ENCODE data around the gene VPS29. TPM values are rescaled to one million over a fixed set of nuclear protein-coding genes. Genes with fewer than 3 reads are reported as not detected.
"Not testable (repeated sequence)": the region's sequence is repeated elsewhere in the genome, so short reads cannot be mapped to it uniquely, and the experiment has no call there.

The VPS29 gene
- total RNA-seq: 100 to 1,000 TPM in 1 of 2 donors, 10 to 100 TPM in 1; 92.0 to 109 TPM
- long read RNA-seq, transcript VPS29-206 (4 exons, 1,523 nt): major isoform, 21 of 33 reads
- long read RNA-seq, partial matches to known transcripts: 0 of 33 reads
- long read RNA-seq, other reads (novel, unspliced or antisense): 12 of 33 reads

DNA sequence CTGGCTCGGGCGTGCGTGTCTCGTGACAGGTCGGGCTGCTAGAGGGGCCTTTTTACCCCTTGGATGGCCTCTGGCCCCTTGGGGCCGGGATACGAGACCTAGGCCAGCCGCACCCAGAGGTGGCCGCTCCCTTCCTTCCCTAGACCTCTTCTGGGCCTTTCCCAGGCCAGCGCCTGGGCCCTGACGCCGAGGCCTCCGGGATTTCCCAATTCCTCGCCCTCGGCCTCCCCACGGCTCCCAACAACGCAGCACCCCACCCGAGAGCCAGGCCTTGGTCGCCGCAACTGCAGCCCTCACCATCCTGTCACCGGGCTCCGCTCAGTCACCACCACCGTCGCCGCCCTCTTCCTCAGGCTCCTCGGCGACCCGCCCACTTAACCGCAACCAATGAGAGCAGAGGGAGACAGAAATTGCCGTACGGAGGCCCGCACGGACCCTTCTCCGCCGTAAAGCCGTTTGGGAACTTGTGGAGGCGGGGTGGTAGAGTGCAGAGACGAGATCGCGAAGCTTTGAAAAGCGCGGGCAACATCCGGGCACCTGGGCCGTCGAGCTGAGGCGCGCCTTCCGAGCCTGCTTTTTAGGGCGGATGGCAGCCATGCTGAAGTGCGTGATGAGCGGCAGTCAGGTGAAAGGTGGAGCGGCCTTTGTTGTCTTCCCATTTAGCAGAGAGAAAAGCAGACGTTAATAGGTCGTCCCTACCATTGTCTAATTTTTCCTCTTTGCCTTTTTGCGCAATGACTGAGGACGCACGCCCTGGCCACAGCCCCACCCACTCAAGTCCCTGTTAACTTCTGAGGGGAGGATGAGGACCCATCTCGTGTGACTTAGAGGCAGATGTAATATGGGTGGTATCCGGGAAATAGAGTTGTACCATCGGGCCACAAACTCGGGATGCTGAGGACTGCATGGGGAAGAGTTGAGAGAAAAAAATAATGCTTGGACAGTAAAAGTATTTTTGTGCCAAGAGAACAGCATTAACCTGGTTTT, at the start of gene VPS29, which contains the start of gene RAD9B:
Gene VPS29, minus strand, starts transcription at position 360 of the 987 bp plus-strand sequence. Its CDS starts 60 bp downstream, at position 300.
Gene RAD9B, plus strand, starts transcription at position 580 of the 987 bp plus-strand sequence. Its CDS starts 7 bp downstream, at position 587.
- intact Hi-C loops (cut with DNase I): loop anchor here in 1 of 2 donors (5.0 kb wide), 1 partner anchor 385 kb away; no protein-coding TSS in a partner anchor
- ATAC-seq: peak; percentile 98 to 99
- DNase-seq: peak; percentile 99

DNA sequence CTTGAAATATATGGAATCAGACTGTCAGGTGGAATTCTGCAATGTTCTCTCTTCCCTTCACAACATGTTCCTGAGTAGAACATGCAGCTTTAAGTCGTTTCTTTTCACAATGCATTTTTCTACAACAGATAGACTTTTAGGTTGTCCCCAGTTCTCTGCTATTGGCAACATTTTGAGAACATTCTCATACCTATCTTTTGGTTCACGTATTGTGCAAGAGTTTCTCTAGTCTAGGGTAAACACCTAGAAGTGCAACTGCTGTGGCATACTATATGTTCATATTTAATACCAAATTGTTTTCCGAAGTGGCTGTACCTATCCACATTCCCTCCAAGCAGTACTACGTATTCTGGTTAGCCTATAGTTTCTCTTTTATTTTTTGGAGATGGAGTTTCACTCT, 49.1 kb upstream of the VPS29 start:
- ATAC-seq: no peak
- intact Hi-C loops (cut with DNase I): no loop called here
- no peak for DNase-seq

DNA sequence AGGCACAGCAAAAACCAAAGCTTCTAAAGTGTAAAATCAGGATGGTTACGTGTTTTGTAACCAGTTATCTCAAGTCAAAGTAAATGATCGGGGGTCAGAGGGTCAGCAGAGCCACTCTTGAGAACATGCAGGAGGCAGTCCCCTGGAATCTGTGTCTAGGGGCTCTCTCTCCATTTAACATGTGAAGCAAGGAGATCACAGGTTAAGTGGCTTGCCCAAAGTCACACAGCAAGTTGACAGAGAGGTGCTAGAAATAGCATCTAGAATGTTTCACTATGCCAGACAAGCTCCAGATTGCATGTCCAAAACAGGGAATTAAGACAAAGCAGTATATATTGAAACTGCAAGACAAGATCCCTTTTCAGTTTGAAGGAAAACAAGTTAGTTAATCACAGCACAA, 47.8 kb upstream of the VPS29 start:
- DNase-seq: no peak
- intact Hi-C loops (cut with DNase I): no loop called here
- peak in 1 of 2 donors; percentile 11 for ATAC-seq

DNA sequence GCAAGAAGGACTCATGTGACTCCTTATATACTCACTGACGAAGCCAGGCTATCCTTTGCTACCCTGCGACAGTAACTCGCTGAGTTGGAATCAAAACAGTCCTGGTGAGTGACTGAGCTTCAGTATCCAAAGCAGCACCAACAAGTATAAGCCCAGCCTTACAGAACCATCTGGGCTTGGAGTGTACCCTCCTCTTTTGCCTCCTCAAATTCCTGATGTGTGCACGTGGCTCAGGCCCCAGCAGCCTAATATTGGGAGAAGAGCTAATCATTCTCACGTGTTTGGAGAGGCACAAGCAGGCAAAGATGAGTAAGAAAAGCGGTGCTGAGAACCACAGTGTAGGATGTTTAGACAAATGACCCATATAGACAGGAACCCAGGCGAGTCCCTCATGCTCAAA, 46.8 kb upstream of the VPS29 start:
- intact Hi-C loops (cut with DNase I): no loop called here
- DNase-seq (no peak), ATAC-seq (peak; percentile 8 to 32)

DNA sequence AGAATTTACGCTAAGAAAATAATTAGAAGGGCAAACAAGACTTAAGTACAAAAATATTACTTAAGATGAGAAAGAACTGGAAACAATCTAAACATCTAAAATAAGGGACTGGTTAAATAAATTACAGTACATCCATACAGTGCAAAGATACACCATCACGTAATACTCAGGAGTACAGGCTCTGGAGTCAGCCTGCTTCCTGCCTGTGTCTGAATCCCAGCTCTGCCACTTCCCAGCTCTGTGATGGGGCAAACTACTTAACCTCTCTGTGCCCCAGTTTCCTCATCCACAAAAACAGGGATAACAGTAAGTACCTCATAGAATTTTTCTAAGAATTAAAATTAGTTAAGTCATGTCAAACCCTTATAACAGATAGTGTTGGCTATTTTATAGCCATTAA, 45.2 kb upstream of the VPS29 start:
- DNase-seq: no peak
- intact Hi-C loops (cut with DNase I): no loop called here
- ATAC-seq: no peak

DNA sequence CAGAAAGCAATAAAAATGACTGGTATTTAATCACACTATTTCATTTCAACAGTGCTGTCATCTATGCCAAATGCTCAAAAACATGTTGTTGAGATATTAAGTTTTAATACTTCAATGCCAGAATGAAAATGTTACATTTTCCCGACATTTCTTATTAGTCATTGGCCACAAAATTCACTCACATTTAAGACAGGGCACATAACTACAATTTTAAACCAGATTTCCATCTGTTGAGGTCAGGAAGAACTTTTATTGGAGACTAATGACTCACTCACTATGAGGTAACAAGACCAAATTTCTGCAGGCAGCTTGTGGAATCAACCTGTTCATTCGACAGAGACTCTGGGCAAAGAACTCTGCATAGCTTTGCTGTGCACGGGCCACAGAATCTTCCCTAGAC, 44.4 kb upstream of the VPS29 start:
- intact Hi-C loops (cut with DNase I): no loop called here

DNA sequence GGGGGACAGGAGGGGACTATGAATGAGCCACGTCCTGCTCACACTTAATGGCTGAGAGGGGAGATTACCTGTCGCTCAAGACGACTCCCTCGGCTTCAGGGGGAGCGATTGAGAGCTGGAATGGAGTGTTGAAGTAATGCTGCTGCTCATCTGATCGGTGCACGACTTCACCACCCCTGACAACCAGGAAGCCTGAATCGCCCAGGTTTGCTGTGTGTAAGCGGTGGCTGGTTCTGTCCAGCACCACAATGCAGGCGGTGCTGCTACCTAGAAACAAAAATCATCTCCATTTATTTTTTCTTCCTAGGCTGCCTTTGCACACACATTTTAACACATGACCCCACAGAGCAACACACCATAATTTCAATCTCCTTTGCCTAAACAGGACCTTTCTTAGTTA, 43.9 kb upstream of the VPS29 start:
- ATAC-seq: no peak
- DNase-seq: no peak
- intact Hi-C loops (cut with DNase I): no loop called here

More for the DNA sequence above, 44.4 kb upstream of the VPS29 start:
- ATAC-seq (peak in 1 of 2 donors; percentile 67), DNase-seq (no peak)

DNA sequence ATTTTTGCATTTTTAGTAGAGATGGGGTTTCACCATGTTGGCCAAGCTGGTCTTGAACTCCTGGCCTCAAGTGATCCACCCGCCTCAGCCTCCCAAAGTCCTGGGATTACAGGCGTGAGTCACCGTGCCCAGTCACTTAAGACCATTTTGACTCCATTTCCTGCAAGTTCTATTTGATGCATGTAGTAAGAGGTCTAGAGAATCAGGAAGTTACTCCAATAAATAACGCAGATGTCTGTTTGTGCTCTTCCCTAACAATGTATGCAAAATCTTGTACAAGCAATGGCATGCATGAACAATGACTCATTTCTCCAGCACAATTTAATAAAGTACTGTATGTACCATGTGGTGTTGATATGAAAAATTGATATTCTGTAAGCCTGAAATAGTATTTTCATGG, 43.3 kb upstream of the VPS29 start:
- DNase-seq; intact Hi-C loops (cut with DNase I); ATAC-seq: not testable (repeated sequence)

DNA sequence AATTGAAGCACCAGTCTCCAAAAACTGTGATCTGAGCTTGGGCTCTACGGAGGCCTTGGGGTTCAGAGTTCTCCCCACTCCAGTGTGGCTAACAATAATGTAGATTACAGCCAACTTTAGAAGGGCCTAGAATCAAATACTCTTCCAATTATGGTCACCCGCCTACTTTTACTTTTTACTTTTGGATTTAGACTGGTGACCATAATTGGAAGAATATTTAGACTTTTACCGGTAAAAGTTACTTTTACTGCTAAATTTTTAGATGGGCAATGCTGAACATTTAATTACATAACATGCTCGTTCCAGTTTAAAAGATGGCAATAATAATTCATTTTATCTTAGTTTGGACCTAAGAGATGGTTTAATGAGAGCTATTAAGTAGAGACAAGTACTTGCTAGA, 42.1 kb upstream of the VPS29 start:
- DNase-seq (no peak), ATAC-seq (no peak)
- intact Hi-C loops (cut with DNase I): loop anchor here in 1 of 2 donors (5.0 kb wide), 1 partner anchor 33 kb away; no protein-coding TSS in a partner anchor

DNA sequence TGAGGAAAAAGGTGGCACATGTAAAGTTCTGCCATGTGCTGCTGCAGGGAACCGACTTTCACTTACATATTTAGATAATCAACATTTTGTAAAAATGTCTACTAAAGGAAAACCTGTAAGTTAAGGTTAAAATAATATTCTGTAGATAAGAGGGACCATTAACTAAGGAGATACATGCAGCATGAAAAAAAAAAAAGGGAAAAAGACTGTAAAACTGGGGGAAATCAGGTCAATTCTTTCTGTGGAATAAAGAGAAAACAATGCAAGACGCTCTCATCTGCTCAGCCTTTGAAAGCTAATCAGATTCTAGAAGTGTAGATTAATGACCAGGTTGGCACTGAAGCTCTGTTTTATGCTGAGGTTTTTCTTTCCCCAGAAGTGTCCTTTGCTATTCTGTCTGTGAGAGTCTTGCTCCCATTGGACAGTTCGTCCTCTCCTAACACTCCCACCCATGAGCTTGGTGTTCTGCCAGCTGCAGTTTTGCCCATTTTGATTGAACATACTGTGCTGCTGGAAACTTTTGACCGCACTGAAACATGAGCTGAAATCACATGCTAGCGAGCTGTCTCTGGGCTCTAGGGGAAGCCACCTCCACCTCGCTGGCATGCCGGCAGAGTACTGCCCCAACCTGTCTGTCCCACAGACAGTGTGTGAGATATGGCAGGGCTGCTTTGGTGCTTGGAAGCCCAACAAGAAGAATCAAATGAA, 41.5 kb upstream of the VPS29 start:
- intact Hi-C loops (cut with DNase I): loop anchor here in 1 of 2 donors (5.0 kb wide), 1 partner anchor 34 kb away; no protein-coding TSS in a partner anchor
- peak; percentile 91 for DNase-seq
- peak; percentile 91 to 95 for ATAC-seq

DNA sequence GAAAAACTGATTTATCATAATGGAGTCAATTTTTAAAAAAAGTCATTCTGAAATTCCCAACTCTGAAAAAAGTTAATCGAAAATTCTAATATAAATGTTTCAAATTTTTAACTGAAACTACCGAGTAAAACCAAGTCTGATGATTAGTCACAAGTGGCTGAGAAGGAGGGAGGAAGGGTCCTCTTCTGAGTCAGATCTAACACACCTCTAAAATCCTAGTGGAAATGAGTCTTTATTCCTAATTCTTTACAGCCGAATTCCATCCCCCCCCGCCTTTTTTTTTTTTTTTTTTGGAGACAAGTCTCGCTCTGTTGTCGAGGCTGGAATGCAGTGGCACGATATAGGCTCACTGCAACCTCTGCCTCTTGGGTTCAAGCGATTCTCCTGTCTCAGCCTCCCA, 38.1 kb upstream of the VPS29 start:
- ATAC-seq (no peak), DNase-seq (no peak)
- intact Hi-C loops (cut with DNase I): loop anchor here in 1 of 2 donors (5.0 kb wide), 1 partner anchor 37 kb away; no protein-coding TSS in a partner anchor

DNA sequence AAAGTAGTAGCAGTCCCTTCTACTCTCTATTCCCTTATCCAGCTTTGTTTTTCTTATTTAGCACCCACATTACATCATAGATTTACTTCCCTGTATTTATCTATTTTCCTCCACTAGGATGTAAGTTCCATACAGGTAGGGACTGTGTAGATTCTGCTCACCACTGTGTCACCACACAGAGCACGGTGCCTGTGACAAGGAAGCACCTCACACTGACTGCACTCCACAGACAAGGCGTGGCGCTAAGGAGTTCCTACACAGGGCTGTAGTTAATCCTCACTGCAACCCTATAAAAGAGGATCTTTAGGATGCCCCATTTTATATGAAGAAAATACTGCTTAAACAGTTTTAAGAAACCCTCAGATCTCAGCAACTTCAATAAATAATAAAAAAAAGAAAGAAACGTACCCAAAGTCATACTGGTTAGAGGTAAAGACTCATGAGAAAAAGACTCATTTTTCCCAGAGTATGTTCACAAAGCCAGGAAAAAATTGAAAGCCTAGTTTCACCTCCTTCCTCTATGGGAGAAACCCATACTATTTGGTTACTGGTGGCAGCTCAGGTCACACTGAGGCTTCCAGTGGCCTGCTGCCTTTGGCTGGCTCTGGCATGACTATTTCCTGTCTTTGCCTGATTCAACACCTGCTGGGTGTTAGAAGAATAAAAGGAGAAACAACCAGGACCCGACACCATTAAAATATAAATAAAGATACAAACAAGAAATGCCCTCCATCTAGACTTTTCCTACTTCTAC, 37.1 kb upstream of the VPS29 start:
- ATAC-seq (no peak), DNase-seq (no peak)
- intact Hi-C loops (cut with DNase I): no loop called here

DNA sequence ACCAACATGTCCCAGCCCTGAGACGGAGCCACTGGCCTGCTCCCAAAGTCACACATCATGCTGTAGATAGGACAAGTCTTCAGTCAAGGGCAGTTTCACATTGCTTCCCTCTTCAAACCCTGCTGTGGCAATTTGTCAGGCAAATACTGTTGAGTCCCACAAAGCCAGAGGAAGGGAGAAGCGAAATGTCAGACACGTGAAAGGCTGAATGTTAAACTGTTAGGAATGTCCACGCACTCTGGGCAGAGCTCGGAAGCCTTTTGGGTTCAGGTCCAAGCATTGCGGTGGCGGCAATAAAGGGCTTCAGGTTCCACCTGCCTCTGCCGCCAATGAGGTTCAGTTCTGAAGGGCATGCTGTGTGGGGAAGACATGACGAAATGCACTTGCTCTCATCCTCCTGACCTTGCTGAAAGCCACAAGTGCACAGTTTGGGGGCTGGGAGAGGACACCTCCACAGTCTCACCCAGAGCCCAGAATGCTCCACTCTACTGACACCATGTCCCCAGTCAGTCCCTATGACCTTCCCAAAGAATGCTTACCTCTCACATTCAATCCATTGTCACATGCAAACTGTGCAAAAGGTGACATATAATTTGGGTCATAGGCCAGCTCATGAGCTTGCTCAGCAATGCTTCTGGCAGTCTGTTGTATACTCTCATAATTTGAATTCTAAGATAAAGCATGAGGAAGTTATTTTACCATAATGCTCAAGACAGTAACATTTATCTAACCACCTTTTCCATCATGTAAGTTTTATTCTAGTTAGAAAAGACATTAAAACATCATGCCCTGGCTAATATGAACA, 35.9 kb upstream of the VPS29 start:
- ATAC-seq (peak; percentile 82 to 87), DNase-seq (peak; percentile 67)
- intact Hi-C loops (cut with DNase I): no loop called here

DNA sequence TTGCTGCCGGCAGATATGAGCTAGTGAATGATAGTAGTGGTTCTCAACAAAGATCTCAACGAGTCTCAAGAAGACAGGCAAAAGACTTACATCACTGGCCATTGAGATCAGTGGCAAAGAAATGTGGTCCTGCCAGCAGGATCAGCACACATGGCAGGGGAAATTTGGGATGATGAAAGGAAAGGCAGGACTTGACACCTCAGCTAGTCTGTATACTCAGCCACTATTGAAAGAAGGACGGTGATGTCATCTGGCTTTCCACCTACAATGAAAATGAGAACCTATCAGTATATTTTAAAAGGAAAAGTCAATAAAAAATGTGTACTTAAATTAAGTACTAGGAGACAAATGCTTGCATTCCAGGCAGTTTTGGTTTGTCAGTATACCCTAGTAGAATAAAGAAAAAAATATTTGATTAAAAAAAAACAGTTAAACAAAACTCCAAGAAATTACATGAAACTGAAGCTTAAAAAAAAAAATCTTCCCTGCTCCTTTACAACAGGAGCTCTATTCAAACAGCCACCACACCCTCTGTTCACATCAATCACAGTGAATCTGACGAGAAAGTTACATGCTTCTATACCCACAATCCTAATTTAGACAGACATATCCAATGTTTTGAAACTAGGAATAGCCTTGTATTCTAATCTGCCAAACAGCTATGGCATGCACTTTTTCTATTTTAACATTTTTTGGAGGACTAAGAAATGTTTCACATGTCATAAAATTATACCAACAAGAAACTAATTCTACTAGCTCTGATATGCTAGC, 35.1 kb upstream of the VPS29 start:
- ATAC-seq: no peak
- intact Hi-C loops (cut with DNase I): no loop called here

DNA sequence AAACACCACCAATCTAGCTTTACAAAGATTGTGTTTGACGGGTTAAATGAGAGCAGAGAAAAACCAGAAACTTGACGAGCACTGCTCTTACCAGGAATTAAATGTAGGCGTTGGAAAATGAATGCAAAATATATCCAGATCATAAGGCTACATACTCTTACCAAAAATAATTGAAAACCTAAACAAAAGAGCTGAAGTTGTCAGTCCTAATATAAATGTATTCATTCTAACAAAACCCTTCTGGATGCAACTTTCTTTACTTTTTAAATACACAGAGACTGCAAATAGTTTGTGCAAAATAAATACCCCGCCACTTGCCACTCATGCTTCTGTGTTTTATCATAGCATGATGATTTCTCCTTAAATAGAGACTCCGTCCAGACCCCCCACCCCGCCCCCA, 32.9 kb upstream of the VPS29 start:
- intact Hi-C loops (cut with DNase I): no loop called here
- DNase-seq (no peak), ATAC-seq (no peak)

More for the DNA sequence above, 35.1 kb upstream of the VPS29 start:
- no peak for DNase-seq

DNA sequence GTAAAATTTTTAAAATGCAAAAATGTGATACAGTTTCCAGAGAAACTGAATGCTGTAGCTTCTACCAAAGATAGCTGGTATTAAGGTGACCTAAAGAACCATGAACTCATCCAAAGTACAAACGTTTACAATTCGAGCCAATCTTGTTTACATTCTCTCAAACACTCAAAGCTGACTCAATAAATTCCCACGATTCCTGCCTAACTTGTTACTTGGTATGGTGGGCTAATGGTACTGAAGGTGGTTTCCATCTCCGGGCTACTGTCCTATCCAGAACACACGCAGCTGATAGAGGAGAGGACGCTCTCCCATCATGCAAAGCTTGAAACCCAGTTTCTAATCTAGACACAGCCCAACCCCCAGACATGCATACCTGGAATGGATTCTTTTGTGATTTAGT, 31.7 kb upstream of the VPS29 start:
- intact Hi-C loops (cut with DNase I): no loop called here
- ATAC-seq (no peak), DNase-seq (no peak)

DNA sequence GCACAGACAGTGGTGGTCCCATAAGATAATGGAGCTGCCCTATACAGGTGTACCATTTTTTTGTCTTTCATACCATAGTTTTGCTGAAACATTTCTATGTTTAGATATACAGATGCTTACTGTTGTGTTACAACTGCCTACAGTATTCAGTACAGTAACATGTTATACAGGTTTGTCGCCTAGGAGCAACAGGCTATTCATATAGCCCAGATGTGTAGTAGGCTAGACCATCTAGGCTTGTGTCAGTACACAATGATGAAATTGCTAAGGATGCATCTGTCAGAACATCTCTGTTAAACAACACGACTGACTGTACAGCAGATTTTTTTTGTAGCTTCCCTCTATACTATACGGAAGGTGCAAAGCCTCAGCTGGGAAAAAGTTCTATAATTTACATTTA, 30.7 kb upstream of the VPS29 start:
- ATAC-seq (no peak), DNase-seq (no peak)
- intact Hi-C loops (cut with DNase I): no loop called here

Data from left cardiac atrium (tissue), 4 donors.